Loucy (cell line): Measurements from ENCODE around the gene SPRY4.
"Not testable (repeated sequence)": the region's sequence is repeated elsewhere in the genome, so short reads cannot be mapped to it uniquely, and the experiment has no call there.

Experiments
- H2AFZ ChIP-seq: fragments of 200-600 bp; sonication (generic); 2 replicates; pipeline ENCODE4 v1.6.0; 2016; ENCODE audit warnings: antibody characterized with exemption, mild to moderate bottlenecking, low read length, moderate library complexity
- H3F3A ChIP-seq: fragments of 200-600 bp; 2 replicates; pipeline ENCODE4 v1.6.0; 2016; ENCODE audit warnings: antibody characterized with exemption, low read depth, mild to moderate bottlenecking
- H3K27me3 ChIP-seq: fragments of 200-600 bp; sonication (generic); 2 replicates; pipeline ENCODE4 v1.6.1; 2014; ENCODE audit warnings: low read length, mild to moderate bottlenecking; ENCODE audit not compliant: insufficient read depth, poor library complexity, severe bottlenecking
- H3K36me3 ChIP-seq: fragments of 200-600 bp; sonication (generic); 2 replicates; pipeline ENCODE4 v1.6.1; 2016; ENCODE audit warnings: low read length; ENCODE audit not compliant: insufficient read depth
- H3K4me1 ChIP-seq: fragments of 200-600 bp; sonication (generic); 2 replicates; pipeline ENCODE4 v1.5.1; 2014; ENCODE audit warnings: low read length, mild to moderate bottlenecking; ENCODE audit not compliant: insufficient read depth, poor library complexity, severe bottlenecking
- H3K4me2 ChIP-seq: fragments of 200-600 bp; sonication (generic); 2 replicates; pipeline ENCODE4 v1.6.0; 2014; ENCODE audit warnings: antibody characterized with exemption, low read length, low read depth, mild to moderate bottlenecking; ENCODE audit not compliant: poor library complexity, severe bottlenecking
- H3K4me3 ChIP-seq: fragments of 200-600 bp; sonication (generic); 2 replicates; pipeline ENCODE4 v1.5.1; 2014; ENCODE audit warnings: low read length, mild to moderate bottlenecking, mixed read lengths; ENCODE audit not compliant: poor library complexity, severe bottlenecking
- H3K79me2 ChIP-seq: fragments of 200-600 bp; sonication (generic); 2 replicates; pipeline ENCODE4 v1.6.1; 2014; ENCODE audit warnings: low read length; ENCODE audit not compliant: insufficient read depth
- H3K9ac ChIP-seq: fragments of 200-600 bp; sonication (generic); 2 replicates; pipeline ENCODE4 v1.6.0; 2014; ENCODE audit warnings: mild to moderate bottlenecking, low read depth, low read length, moderate library complexity; ENCODE audit not compliant: poor library complexity, severe bottlenecking
- H3K9me2 ChIP-seq: fragments of 200-600 bp; sonication (generic); replicated peaks from 2 replicates; pipeline ENCODE4 v1.6.1; 2016; ENCODE audit warnings: low read depth, low read length, mixed read lengths
- H3K9me3 ChIP-seq: fragments of 200-600 bp; sonication (generic); 2 replicates; pipeline ENCODE4 v1.6.1; 2014; ENCODE audit warnings: mild to moderate bottlenecking, antibody characterized with exemption, low read length, low read depth; ENCODE audit not compliant: insufficient read depth
- H4K20me1 ChIP-seq: fragments of 200-600 bp; sonication (generic); 2 replicates; pipeline ENCODE4 v1.6.0; 2014; ENCODE audit warnings: antibody characterized with exemption, low read length, mild to moderate bottlenecking; ENCODE audit not compliant: insufficient read depth, poor library complexity, severe bottlenecking
- CTCF ChIP-seq: fragments of 200-600 bp; sonication (generic); conservative IDR thresholded peaks from 2 replicates; pipeline ENCODE4 v1.5.1; 2014; ENCODE audit warnings: mild to moderate bottlenecking, antibody characterized with exemption, low read length
- EZH2phosphoT487 ChIP-seq: fragments of 200-600 bp; IDR thresholded peaks from 2 replicates; pipeline ENCODE4 v1.6.1; 2018; ENCODE audit warnings: antibody characterized with exemption, mild to moderate bottlenecking, moderate library complexity, borderline replicate concordance

Gene SPRY4

GRCh38 chr5:142277796-142278195, 47.0 kb downstream of the SPRY4 start:
- Histone ChIP-seq H3K4me1 (no peaks in the 10 kb centered on the region), H3K4me2 (no peak overlapping the region)

DNA sequence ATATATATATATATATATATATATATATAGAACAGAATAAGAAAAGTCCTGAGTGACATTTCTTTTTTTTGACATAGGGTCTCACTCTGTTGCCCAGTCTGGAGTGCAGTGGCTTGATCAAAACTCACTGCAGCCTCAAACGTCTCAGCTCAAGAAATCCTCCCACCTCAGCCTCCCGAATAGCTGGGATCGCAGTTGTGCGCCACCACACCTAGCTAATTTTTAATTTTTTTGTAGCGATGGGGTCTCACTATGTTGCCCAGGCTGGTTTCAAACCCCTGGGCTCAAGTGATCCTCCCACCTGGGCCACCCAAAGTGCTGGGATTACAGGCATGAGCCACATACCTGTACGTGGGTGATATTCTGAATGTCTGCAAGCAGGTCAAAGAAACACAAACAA, 48.3 kb downstream of the SPRY4 start:
- Histone ChIP-seq H3K79me2 (no peaks in the 10 kb centered on the region), H3K4me3 (no peak overlapping the region), H3K9ac (no peak overlapping the region), H2AFZ (no peak overlapping the region), H3K9me2 (no peaks in the 10 kb centered on the region), H3K36me3 (no peaks in the 10 kb centered on the region), H3F3A (no peaks in the 10 kb centered on the region), H3K27me3 (no peaks in the 10 kb centered on the region), H3K4me1 (no peaks in the 10 kb centered on the region), H3K9me3 (no peaks in the 10 kb centered on the region), H3K4me2 (no peak overlapping the region), H4K20me1 (no peaks in the 10 kb centered on the region)
- TF ChIP-seq EZH2phosphoT487 (no peak), CTCF (no peak)

More at GRCh38 chr5:142277796-142278195, 47.0 kb downstream of the SPRY4 start:
- H3K9ac ChIP-seq, result no peak overlapping the region
- no peaks in the 10 kb centered on the region for H3K9me3 ChIP-seq
- no peaks in the 10 kb centered on the region for H3K36me3 ChIP-seq
- H3F3A ChIP-seq, result no peaks in the 10 kb centered on the region
- TF ChIP-seq EZH2phosphoT487 (no peak), CTCF (no peak)
- no peak overlapping the region for H2AFZ ChIP-seq
- no peaks in the 10 kb centered on the region for H4K20me1 ChIP-seq
- no peak overlapping the region for H3K4me3 ChIP-seq
- no peaks in the 10 kb centered on the region for H3K27me3 ChIP-seq
- H3K79me2 ChIP-seq, result no peaks in the 10 kb centered on the region
- H3K9me2 ChIP-seq, result no peaks in the 10 kb centered on the region

- no peaks in the 10 kb centered on the region for H3K27me3 ChIP-seq
- no peaks in the 10 kb centered on the region for H4K20me1 ChIP-seq
- no peak overlapping the region for H2AFZ ChIP-seq
- H3K9ac ChIP-seq, result no peak overlapping the region
- H3K9me2 ChIP-seq, result no peaks in the 10 kb centered on the region
- TF ChIP-seq CTCF (no peak), EZH2phosphoT487 (no peak)
- H3F3A ChIP-seq, result no peaks in the 10 kb centered on the region
- H3K9me3 ChIP-seq, result no peaks in the 10 kb centered on the region
- H3K79me2 ChIP-seq, result no peaks in the 10 kb centered on the region
- no peak overlapping the region for H3K4me2 ChIP-seq
- H3K36me3 ChIP-seq, result no peaks in the 10 kb centered on the region
- H3K4me3 ChIP-seq, result no peak overlapping the region
- no peaks in the 10 kb centered on the region for H3K4me1 ChIP-seq
Measured at GRCh38 chr5:142275496-142275895, 49.3 kb downstream of the SPRY4 start.

DNA sequence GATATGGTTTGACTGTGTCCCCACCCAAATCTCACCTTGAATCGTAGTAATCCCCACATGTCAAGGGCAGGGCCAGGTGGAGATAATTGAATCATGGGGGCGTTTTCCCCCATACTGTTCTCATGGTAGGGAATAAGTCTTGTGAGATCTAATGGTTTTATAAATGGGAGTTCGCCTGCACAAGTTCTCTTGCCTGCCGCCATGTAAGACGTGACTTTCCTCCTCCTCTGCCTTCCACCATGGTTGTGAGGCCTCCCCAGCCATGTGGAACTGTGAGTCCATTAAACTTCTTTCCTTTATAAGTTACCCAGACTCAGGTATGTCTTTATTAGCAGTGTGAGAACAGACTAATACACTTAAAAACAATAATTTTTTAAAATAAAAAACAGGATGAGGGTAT, 52.2 kb downstream of the SPRY4 start:
- H3F3A ChIP-seq, H3K9me2 ChIP-seq, H3K79me2 ChIP-seq, H3K4me3 ChIP-seq, H3K4me1 ChIP-seq, H4K20me1 ChIP-seq, H3K9ac ChIP-seq, H3K36me3 ChIP-seq, H3K27me3 ChIP-seq, H2AFZ ChIP-seq, H3K9me3 ChIP-seq, H3K4me2 ChIP-seq: not testable (repeated sequence)

DNA sequence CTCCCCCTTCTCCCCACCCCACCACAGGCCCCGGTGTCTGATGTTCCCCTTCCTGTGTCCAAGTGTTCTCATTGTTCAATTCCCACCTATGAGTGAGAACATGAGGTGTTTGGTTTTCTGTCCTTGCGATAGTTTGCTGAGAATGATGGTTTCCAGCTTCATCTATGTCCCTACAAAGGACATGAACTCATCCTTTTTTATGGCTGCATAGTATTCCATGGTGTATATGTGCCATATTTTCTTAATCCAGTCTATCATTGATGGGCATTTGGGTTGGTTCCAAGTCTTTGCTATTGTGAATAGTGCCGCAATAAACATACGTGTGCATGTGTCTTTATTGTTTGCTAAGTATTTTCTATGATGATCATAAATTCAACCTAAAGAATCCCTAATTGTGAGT, 60.7 kb downstream of the SPRY4 start:
- H3K4me3 ChIP-seq, H3K27me3 ChIP-seq, H3K9me3 ChIP-seq: not testable (repeated sequence)

More for the DNA sequence above, 60.7 kb downstream of the SPRY4 start:
- H3K9me2 ChIP-seq, H3F3A ChIP-seq, H3K79me2 ChIP-seq, H3K36me3 ChIP-seq, H3K4me1 ChIP-seq, H3K4me2 ChIP-seq, H4K20me1 ChIP-seq, H2AFZ ChIP-seq, H3K9ac ChIP-seq: not testable (repeated sequence)
